Endothelial cell of umbilical vein (primary cell): ENCODE measurements around the gene SMIM36. TPM values are rescaled to one million over a fixed set of nuclear protein-coding genes. Genes with fewer than 3 reads are reported as not detected.

Experiments used
- BruUV-seq: library from RNA; stranded (reverse); fragments of 400-500 nt; replicated peaks from 2 replicates; lab custom pipeline; 2021; lab: Mats Ljungman, UMichigan
- CTCF ChIA-PET: fragments of 300-600, 350-600 bp; sonication (Branson Sonifier 250); formaldehyde crosslinking; loops from one replicate; lab custom pipeline; 2021; ENCODE audit warnings: antibody characterized with exemption, inconsistent platforms; lab: Charles Lee
- POLR2A ChIA-PET: fragments of 300-600, 350-600 bp; sonication (Branson Sonifier 250); formaldehyde crosslinking; loops from one replicate; lab custom pipeline; 2021; ENCODE audit warnings: antibody characterized with exemption, inconsistent platforms; lab: Charles Lee
- DNase-seq: peaks from one replicate; pipeline ENCODE4 v3.0.0-alpha.2; 2011; ENCODE audit warnings: low read depth, low spot score
- FAIRE-seq: peaks from 2 replicates; lab custom pipeline; 2011; peaks lifted over from hg19 to GRCh38; lab: Jason Lieb, UNC
- H2AFZ ChIP-seq: 2 replicates; pipeline ENCODE4 v1.6.0; 2012; ENCODE audit warnings: low read depth, low read length, control low read depth, inconsistent platforms
- H3K27ac ChIP-seq: 2 replicates; pipeline ENCODE4 v1.5.1; 2011; ENCODE audit warnings: low read depth, mild to moderate bottlenecking, control low read depth, low read length, moderate library complexity; ENCODE audit not compliant: insufficient read depth
- H3K27me3 ChIP-seq, 2 experiments: 2 replicates each; pipeline versions ENCODE4 v1.6.0 to v1.6.1; 2011; ENCODE audit warnings: low read length in 2 of 2, mixed read lengths in 1 of 2; ENCODE audit not compliant: control insufficient read depth in 2 of 2, insufficient read depth in 2 of 2
- H3K36me3 ChIP-seq, 2 experiments: 2 replicates in 1 of 2; 3 replicates in 1 of 2; pipeline ENCODE4 v1.5.1; 2011; ENCODE audit warnings: low read length in 2 of 2, mild to moderate bottlenecking in 1 of 2, moderate library complexity in 1 of 2; ENCODE audit not compliant: control insufficient read depth in 2 of 2, insufficient read depth in 2 of 2; ENCODE audit errors: extremely low read depth in 1 of 2
- H3K4me1 ChIP-seq: 3 replicates; pipeline ENCODE4 v1.5.1; 2011; ENCODE audit warnings: mild to moderate bottlenecking, low read length; ENCODE audit not compliant: control insufficient read depth, insufficient read depth; ENCODE audit errors: extremely low read depth
- H3K4me2 ChIP-seq: 2 replicates; pipeline ENCODE4 v1.6.1; 2011; ENCODE audit warnings: low read length, control low read depth, mixed read lengths; ENCODE audit not compliant: insufficient read depth
- H3K4me3 ChIP-seq, 3 experiments: fragments of 200-600 bp in 1 of 3; sonication (generic), shearing (Covaris generic) in 1 of 3; replicated peaks in 1 of 3; 2 replicates each; pipeline ENCODE4 v1.5.1; 2011 to 2016; ENCODE audit warnings: control low read depth in 3 of 3, low read length in 3 of 3, mild to moderate bottlenecking in 2 of 3, inconsistent platforms in 1 of 3, low read depth in 1 of 3, moderate library complexity in 1 of 3; ENCODE audit not compliant: insufficient read depth in 1 of 3
- H3K79me2 ChIP-seq: 2 replicates; pipeline ENCODE4 v1.6.0; 2012; ENCODE audit warnings: low read length, inconsistent platforms; ENCODE audit not compliant: control insufficient read depth, insufficient read depth
- H3K9ac ChIP-seq: replicated peaks from 2 replicates; pipeline ENCODE3; 2011; ENCODE audit warnings: low read length, control low read depth; ENCODE audit not compliant: insufficient read depth; ENCODE audit errors: extremely low read depth
- H3K9me1 ChIP-seq: replicated peaks from 3 replicates; pipeline ENCODE4 v1.6.0; 2011; ENCODE audit warnings: mild to moderate bottlenecking, low read length; ENCODE audit not compliant: control insufficient read depth, insufficient read depth; ENCODE audit errors: extremely low read depth
- H3K9me3 ChIP-seq: replicated peaks from 2 replicates; pipeline ENCODE4 v1.5.1; 2012; ENCODE audit warnings: low read length, inconsistent platforms; ENCODE audit not compliant: control insufficient read depth, insufficient read depth
- H4K20me1 ChIP-seq: replicated peaks from 2 replicates; pipeline ENCODE3; 2011; ENCODE audit warnings: mild to moderate bottlenecking, low read length; ENCODE audit not compliant: control insufficient read depth, insufficient read depth; ENCODE audit errors: extremely low read depth
- CTCF ChIP-seq, 2 donors: IDR thresholded peaks; 1 replicate in 1 of 2; 2 replicates in 1 of 2; pipeline ENCODE4 v1.5.1; 2011; ENCODE audit warnings: low read length in 2 of 2, mild to moderate bottlenecking in 2 of 2, moderate library complexity in 2 of 2, control low read depth in 1 of 2, inconsistent platforms in 1 of 2, low read depth in 1 of 2; ENCODE audit not compliant: insufficient read depth in 1 of 2; ENCODE audit errors: extremely low read depth in 1 of 2
- EZH2 ChIP-seq: IDR thresholded peaks from 2 replicates; pipeline ENCODE4 v1.6.1; 2012; ENCODE audit warnings: borderline replicate concordance, low read depth, mild to moderate bottlenecking, moderate library complexity, low read length, inconsistent platforms; ENCODE audit not compliant: severe bottlenecking
- FOS ChIP-seq: IDR thresholded peaks from 2 replicates; pipeline ENCODE4 v1.6.1; 2011; ENCODE audit warnings: mild to moderate bottlenecking, low read length, moderate library complexity, borderline replicate concordance; ENCODE audit not compliant: insufficient read depth
- GATA2 ChIP-seq: IDR thresholded peaks from 2 replicates; pipeline ENCODE4 v1.7.0; 2011; ENCODE audit warnings: low read depth, mild to moderate bottlenecking, moderate library complexity, mixed read lengths, low read length; ENCODE audit not compliant: insufficient read length, insufficient read depth
- JUN ChIP-seq: IDR thresholded peaks from 2 replicates; pipeline ENCODE4 v1.6.1; 2011; ENCODE audit warnings: borderline replicate concordance, low read depth; ENCODE audit not compliant: insufficient read length, insufficient read depth
- MAX ChIP-seq: IDR thresholded peaks from 2 replicates; pipeline ENCODE4 v1.6.1; 2011; ENCODE audit not compliant: insufficient read depth, insufficient read length
- MYC ChIP-seq: IDR thresholded peaks from one replicate; pipeline ENCODE4 v1.6.1; 2011; ENCODE audit warnings: mild to moderate bottlenecking, low read depth, low read length
- POLR2A ChIP-seq: IDR thresholded peaks from 2 replicates; pipeline ENCODE4 v1.6.1; 2012; ENCODE audit warnings: low read depth, mild to moderate bottlenecking, control low read depth, low read length
- POLR2AphosphoS5 ChIP-seq: IDR thresholded peaks from 2 replicates; pipeline ENCODE4 v1.6.1; 2012; ENCODE audit warnings: low read depth, mild to moderate bottlenecking, control low read depth, low read length, moderate library complexity; ENCODE audit not compliant: insufficient read depth
- dilution Hi-C: fragments of 300-500 bp; cut with MboI; formaldehyde crosslinking; loops from one replicate; pipeline ENCODE4 v1.15.0; 2019; ENCODE audit warnings: low sequenced_read_pairs; ENCODE audit not compliant: extremely low pct_ligation_motif_present
- intact Hi-C: fragments of 100-400 bp; cut with micrococcal nuclease; formaldehyde crosslinking; loops from one replicate; pipeline ENCODE4 v1.10.0; 2022
- polyA plus RNA-seq, 4 experiments: library from polyadenylated mRNA; depleted of rRNA in 3 of 4; stranded (reverse) in 3 of 4; unstranded in 1 of 4; fragments of >200 nt; gene quantifications; 2 replicates each; pipeline versions ENCODE4 v1.2.1 to v1.2.3, GENCODE V29; 2011 to 2012; ENCODE audit warnings: missing spikeins in 1 of 4
- total RNA-seq: library from RNA; stranded (reverse); gene quantifications from 2 replicates; pipeline ENCODE4 v1.2.3, GENCODE V29; 2021

Gene SMIM36
- total and polyA plus RNA-seq, 2 donors (not counting 3 experiments of a cell fraction or from before 2014, with no cell fraction given): not detected

- Histone ChIP-seq H3K4me3 (no peak overlapping the region), H3K4me2 (no peak overlapping the region), H3K79me2 (no peaks in the 10 kb centered on the region), H3K9me1 (no peaks in the 10 kb centered on the region), H3K9me3 (no peaks in the 10 kb centered on the region), H2AFZ (no peak overlapping the region), H3K27ac (no peak overlapping the region), H3K36me3 (no peaks in the 10 kb centered on the region), H3K4me1 (peaks cover 6% of the 10 kb centered on the region), H3K27me3 (peaks cover 0 to 3% of the 10 kb centered on the region in 2 experiments), H4K20me1 (no peaks in the 10 kb centered on the region), H3K9ac (no peak overlapping the region)
- no peak for FAIRE-seq
- dilution Hi-C loops (no loop called here), intact Hi-C loops (no loop called here)
- DNase-seq: no peak
- BruUV-seq: no TSS peak
- ChIA-PET POLR2A (no interaction called here), CTCF (interaction anchor here (0.8 to 2.2 kb wide), 4 partner anchors 9 to 449 kb away, joined by 3 to 6 read pairs (median 4); no protein-coding TSS in a partner anchor)
- no peak for TF ChIP-seq POLR2AphosphoS5
- no peak for TF ChIP-seq FOS
Measured at GRCh38 chr17:55442462-55442861, 68.8 kb downstream of the SMIM36 start.

- POLR2A ChIA-PET: no interaction called here
- FAIRE-seq: no peak
Measured at GRCh38 chr17:55441544-55441943, 69.7 kb downstream of the SMIM36 start.

More at GRCh38 chr17:55441544-55441943, 69.7 kb downstream of the SMIM36 start:
- intact Hi-C loops: no loop called here
- Histone ChIP-seq H3K9ac (no peak overlapping the region), H3K79me2 (no peaks in the 10 kb centered on the region), H3K27ac (no peak overlapping the region), H3K4me1 (peaks cover 6% of the 10 kb centered on the region), H2AFZ (no peak overlapping the region), H3K9me3 (no peaks in the 10 kb centered on the region), H4K20me1 (no peaks in the 10 kb centered on the region), H3K36me3 (no peaks in the 10 kb centered on the region), H3K9me1 (no peaks in the 10 kb centered on the region), H3K4me2 (no peak overlapping the region), H3K27me3 (peaks cover 0 to 3% of the 10 kb centered on the region in 2 experiments), H3K4me3 (no peak overlapping the region)
- TF ChIP-seq JUN (no peak), MAX (no peak), POLR2AphosphoS5 (no peak), FOS (no peak), CTCF (IDR thresholded peaks at IDR 0.05; ENCODE audit: extremely low read depth in 1 of 2, insufficient read depth in 1 of 2, low read depth in 1 of 2, low read length in 2 of 2) (no peak), GATA2 (no peak), EZH2 (no peak), POLR2A (no peak), MYC (no peak)
- CTCF ChIA-PET: interaction anchor here (1.2 to 2.2 kb wide), 2 partner anchors 10 to 73 kb away, joined by 3 to 6 read pairs; no protein-coding TSS in a partner anchor
- no TSS peak for BruUV-seq
- dilution Hi-C loops: no loop called here
- DNase-seq: no peak
